T-helper 1 cell (primary cell): Measurements from ENCODE around the gene SESN3.
"Not testable (repeated sequence)": the region's sequence is repeated elsewhere in the genome, so short reads cannot be mapped to it uniquely, and the experiment has no call there.

Experiments
- DNase-seq, 5 donors: peaks; one replicate each; pipeline ENCODE4 v3.0.0-alpha.2; 2012 to 2020
- total RNA-seq, 4 donors: gene quantifications; one replicate each; lab custom pipeline; 2026; lab: John Stamatoyannopoulos, UW

Gene SESN3, protein sequence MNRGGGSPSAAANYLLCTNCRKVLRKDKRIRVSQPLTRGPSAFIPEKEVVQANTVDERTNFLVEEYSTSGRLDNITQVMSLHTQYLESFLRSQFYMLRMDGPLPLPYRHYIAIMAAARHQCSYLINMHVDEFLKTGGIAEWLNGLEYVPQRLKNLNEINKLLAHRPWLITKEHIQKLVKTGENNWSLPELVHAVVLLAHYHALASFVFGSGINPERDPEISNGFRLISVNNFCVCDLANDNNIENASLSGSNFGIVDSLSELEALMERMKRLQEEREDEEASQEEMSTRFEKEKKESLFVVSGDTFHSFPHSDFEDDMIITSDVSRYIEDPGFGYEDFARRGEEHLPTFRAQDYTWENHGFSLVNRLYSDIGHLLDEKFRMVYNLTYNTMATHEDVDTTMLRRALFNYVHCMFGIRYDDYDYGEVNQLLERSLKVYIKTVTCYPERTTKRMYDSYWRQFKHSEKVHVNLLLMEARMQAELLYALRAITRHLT
- total RNA-seq: 119 to 336 (median 158) reads per million in 4 donors

DNA sequence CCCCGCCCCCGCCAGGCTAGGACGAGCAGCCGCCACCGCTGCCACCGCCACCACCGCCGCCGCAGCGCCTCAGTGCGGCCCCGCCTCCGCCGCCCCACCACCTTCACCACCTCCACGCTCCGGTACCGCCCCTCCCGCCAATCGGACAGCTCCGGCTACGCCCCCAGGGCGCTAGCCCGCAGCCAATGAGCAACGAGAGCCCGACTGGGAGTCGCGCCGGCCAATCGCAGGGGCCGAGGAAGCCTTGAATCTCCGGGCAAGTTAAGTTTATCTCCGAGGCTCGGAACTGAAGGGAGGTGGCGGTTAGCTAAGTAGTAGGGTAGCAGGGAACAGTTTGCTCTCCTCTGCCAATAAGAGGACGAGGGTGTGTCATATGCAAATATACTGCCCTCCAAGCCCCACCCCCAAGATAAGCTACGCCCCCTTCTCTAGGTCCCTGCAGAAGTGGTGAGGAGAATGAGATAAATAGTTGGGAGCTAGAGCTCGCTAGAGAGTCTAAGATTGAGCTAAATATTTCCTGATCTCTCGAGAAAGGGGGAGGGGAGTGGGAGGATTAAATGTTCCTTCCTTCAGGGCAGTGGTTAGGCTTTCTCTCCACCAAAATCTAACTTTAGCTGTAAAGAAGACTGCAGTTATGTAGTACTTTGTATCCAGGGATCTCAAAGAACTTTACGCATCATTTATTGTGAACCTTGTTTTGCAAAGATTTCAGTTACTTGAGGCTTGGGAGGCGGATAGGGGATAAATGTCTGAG lies at the start of gene SESN3:
TSS of gene SESN3 (minus strand) at position 76 of the 754 bp plus-strand sequence. CDS start 342 bp downstream, outside the sequence.
- DNase-seq: peak; percentile 98 to 99 (median 98)

DNA sequence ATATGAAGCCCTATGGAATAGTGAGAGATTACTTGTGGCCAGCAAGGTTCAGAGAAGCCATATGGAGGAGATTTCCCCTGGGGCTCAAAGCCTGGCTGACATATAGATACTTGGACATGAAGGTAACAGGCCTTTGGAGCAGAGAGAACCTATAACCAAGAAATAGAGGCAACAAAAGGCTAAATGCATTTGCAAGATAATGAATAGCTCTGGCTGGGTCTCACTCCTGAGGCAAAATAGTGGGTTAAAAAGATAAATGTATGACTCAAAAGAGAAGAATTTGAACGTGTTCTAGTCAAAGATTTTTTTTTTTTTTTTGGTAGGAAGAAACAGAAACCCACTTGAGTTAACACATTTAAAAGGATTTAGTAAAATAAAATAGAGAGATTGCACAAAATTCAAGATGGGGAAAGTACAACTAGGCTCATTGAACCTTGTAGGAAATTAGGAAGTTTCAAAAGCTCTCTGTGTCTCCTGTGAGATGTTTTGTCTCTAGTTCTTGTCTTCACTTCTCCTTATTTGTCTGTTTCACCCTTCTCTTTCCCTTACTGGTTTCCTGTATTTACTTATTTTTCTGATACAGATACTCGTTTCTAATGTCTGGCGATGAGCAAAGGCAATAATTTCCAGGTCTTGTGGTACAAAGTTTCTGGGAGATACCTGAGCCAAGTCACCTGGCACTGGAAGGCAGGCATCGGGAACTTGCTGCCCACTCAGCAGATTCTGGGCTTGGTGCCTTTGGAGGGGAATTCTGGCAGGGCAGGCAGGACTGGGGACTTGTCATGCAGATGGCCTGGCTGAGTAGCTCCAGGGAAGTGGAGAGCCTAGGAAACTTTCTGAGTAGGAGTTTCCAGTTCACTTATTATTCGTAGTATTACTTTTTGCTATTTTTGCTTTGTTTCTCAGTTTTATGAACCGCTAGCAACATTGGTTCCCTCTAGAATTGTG lies 49.2 kb upstream of the SESN3 start:
- no peak for DNase-seq

DNA sequence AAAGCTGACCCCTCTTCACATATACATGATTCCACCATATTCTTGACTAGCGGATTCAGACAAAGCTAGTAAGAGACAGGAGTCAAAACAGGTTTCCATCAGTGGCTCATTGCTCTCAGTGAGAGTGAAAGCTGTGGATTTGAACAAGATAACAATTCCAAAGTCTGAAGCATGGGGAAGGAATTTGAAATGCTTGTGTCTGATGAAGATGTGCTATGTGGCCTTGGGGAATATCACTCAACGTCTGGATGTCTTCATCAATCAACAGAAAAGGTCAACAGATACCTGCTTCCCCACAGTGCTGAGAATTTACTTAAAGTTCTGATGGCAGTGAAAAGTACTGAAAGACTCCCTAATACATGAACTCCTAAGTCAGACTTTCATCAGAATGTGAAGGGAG lies 46.9 kb upstream of the SESN3 start:
- no peak for DNase-seq

DNA sequence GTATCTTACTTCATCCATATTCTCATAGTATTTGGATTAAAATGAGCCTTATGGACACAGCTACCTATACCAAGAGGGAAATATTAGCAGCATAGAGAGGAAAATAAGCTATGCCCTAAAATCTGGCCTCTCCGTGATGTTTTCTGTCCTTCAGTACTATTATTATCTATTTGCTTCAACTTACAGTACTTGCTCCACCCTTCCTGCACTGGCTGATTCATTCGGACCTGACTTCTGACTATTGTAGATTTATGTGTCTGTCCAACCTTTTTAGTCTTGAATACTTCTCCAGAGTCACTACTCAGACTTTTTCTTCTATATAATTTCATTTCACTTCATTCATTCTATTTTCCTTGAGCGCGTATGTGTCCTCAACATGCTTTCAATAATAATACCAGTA lies 45.1 kb upstream of the SESN3 start:
- DNase-seq: no peak

DNA sequence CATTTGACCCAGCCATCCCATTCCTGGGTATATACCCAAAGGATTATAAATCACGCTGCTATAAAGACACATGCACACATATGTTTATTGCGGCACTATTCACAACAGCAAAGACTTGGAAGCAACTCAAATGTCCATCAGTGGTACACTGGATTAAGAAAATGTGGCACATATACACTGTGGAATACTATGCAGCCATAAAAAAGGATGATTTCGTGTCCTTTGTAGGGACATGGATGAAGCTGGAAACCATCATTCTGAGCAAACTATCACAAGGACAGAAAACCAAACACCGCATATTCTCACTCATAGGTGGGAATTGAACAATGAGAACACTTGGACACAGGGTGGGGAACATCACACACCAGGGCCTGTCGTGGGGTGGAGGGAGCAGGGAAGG lies 42.6 kb upstream of the SESN3 start:
- DNase-seq: not testable (repeated sequence)

DNA sequence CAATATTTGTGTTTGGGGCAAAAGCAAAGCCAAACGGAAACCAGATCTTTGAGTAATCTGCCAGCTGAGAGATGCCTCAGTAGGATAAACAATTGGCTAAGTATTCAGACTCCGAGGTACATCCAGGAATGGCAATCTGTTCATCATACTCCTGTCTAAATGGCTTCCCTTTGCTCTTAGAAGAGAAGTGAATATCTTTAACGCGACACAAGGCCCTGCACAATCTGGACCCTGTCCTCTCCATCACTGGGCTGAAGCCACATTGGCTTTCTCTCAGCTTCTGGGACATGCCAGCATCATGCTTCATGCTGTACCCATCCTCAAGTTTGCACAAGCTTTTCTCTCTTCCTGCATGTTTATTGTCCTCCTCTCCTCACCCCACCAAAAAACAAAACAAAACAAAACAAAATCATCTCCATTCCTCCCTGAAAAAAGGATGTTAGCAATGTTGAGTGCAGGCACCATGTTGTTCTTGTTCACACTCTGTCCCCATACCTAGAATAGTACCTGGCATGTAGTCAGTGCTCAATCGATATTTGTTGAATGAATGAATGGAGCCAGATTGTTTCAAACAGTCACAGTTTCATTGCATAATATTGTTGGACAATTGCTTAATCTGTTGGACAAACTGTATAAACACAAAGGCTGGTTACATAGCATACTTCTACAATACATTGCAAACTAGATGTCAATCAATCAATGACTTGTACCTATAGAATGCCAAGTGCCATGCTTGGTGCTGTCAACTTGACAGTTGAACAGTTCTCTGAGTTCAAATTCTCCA lies 38.2 kb upstream of the SESN3 start:
- no peak for DNase-seq

DNA sequence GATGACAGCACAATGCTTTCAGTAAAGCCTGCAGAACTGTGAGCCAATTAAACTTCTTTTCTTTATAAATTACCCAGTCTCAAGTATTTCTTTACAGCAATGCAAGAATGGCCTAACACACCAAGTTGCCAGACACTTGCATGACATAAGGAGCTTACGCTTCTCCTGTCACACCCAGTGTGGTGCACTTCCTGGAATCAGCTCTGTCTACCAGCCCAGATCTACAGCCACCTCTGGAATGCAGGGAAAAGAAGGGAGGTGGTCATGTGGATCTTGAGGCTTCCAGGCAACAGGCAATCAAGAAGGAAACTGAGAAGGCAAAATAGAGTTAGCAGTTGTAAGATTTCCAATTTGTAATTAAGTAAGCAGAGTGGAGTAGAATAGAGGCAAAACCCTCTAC lies 37.4 kb upstream of the SESN3 start:
- DNase-seq: no peak

DNA sequence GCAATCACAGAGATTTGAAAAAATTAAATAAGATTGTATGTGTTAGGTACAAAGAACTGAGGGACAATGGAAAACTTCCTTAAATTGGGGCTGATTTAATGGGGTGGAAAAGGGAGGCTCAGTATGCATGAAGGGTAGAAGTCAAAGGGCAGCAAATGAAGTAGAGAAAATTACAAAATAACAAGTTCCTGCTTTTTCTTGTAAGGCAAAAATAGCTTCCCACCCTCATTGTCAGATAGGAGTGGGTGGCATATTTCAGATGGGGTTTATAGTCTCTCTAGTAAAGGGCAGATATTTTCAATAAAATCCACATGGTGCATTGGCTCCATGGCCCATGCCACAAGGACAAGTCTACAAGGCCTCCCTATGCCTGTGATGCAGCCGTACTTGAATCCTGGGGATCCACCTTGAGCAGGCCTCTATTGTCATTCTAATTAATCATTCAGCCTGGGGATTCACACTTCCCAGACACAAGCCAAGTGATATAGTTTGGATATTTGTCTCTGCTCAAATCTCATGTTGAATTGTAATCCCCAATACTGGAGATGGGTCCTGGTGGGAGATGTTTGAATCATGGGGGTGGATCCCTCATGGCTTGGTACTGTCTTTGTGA lies 36.7 kb upstream of the SESN3 start:
- no peak for DNase-seq

DNA sequence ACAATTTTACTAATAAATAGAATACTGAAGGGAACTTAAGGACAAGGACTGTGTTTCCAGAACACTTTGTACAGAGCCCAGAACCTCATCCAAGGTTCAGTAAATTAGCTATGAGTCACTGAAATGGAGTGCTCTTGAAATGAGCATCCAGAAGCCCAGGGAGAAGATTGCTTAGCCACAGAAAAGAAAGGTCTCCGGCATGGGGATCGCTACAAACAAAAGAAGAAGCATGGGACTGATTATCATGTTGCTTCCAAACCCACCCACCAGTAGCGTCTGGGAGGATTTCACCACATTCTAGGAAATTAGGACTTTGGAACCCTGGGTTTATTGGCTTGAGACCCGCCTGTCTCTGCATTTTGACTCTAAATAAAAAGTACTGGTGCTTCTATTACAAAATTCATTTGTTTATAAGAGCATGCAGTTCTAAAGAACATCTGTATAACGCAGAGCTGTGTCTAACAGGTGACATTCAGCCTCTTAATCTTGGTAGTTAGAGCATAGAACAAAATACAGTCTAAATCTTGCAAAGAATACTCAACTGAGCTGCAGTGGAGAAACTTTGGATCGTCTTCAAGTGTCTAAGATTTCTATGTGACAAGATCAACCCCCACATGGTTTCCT lies 35.9 kb upstream of the SESN3 start:
- DNase-seq: no peak

DNA sequence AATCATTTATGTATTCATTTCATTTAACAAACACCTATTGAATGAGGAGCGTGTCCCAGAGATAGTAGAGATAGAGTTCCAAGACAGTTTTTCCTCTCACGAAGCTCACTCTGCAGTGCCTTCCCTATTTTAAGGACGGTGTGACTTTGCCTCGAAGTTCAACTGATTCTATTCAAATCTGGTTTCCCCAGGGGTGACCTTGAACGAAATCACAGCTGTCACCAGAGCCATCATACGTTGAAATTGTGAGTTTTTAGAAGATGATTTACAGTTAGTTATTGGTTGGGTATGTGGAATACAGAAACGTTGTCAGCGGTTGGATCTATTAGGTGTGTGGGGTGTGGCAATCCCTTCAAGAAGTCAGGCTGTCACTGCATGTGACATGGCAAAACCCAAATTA lies 33.9 kb upstream of the SESN3 start:
- DNase-seq: no peak

DNA sequence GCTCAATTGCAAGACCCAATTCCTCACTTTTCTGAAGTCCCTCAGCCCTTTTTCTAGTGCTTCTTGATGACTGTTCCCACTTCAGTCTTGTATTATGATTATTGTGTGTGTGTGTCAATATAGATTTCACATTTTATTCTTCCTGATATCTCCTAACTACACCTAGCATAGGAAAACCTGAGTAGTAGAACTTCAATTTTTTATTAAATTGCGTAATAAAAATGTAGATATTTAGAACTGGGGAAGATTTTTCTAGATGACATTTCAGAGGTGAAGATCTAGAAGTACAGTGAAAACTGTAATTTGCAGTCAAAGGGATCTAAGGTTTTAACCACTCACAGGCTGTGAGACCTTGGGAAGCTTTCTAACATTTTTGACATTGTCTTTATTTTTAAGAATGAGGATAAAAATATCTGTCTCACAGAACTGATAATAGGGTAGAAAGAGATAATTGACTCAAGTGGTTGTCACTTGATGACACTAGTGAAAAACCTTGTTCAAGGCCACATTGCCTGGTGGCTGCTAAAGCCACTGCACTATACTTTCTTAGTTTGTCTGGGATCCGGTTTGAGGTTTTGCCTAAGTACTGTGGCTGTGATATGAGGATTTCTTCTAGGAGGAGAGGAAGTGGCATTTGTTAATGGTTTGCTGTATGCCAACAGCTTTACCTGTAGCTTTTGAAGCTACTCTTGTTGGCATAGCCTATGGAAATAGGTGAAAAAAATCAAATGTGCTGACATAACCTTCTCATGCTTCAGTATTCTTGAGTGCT lies 32.2 kb upstream of the SESN3 start:
- DNase-seq: peak in 1 of 5 donors; percentile 28

DNA sequence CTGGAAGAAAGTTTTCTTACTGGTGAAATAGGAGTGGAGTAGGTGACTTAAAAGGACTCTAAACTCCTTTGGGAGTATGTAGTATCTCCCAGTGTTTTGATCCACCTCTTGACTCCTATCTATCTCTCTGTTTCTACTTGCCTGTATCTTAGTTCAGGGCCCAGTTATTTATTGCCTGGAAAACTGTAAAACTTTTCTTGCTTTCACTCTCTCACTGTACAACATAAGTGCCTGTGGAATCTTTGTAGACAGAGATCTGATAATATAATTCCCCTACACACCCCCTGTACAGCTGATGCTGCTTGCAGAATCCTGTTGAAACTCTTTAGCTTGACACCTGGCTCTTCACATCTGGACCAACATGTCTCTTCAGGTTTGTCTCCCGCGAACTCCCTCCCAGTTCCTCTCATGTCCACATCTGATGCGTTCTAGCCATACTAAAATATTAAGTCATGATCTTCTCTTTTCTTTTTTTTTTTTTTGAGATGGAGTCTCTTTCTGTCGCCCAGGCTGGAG lies 26.5 kb upstream of the SESN3 start:
- DNase-seq: no peak

DNA sequence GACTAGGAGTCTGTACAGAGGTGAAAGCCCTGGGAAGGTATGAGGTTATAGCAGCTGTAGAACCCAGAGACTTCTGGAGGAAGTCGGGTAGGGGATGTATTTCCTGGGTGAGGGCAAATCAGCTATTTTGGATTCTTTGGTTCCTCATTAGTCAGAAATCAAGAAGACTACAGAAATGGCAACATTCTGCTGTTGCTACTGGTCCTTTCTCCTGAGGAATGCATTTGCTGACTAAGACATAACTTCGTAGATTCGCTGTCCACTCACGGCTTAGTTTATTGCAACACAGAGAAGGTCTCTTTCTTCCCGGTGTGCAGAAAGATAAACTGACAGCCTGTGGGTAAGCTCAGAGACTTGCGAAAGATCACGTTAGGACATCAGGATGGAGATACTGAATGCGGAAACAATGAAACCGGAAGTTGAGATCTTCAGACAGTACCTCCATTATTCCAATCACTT lies 25.3 kb upstream of the SESN3 start:
- peak in 1 of 5 donors; percentile 10 for DNase-seq

DNA sequence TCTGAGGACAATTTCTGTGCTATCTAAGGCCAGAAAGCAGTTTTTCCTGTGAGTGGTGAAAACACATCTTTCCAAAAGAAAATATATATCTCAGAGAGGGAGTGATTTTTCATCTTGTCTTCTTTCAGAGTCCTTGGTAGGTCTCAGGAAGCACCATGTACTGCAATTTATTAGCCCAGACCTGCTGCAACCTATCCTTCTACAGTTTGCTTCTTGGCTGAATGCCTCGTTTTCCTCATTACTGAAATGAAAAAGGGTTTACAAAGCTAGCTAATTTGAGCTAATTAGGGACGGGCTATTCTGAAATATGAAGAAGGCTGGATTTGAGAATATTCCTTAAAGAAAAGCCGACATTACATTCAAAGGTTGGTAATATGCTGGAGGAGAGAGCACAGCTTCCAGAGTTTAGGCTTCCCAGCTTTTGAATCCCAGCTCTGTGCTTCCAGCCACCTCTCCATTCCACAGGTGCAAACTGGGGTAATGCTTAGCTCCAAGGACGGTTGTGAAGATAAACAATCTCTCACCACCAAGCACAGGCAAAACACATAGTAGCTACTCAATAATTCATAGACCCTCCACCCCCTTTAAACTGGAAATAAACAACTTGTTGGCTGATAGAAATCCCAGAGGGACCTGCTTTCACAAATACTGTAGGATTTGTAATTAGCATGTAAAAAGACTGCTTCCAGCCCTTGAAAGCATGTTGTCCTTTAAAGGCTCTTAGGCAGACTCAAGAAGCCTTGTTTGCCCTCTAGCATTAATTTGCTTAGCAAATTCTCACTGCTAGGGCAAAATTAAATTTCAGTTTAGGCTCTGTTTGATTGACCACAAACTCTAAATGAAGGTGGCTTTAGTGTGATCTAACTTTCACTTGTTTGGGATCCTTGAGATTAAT lies 24.5 kb upstream of the SESN3 start:
- DNase-seq: no peak

DNA sequence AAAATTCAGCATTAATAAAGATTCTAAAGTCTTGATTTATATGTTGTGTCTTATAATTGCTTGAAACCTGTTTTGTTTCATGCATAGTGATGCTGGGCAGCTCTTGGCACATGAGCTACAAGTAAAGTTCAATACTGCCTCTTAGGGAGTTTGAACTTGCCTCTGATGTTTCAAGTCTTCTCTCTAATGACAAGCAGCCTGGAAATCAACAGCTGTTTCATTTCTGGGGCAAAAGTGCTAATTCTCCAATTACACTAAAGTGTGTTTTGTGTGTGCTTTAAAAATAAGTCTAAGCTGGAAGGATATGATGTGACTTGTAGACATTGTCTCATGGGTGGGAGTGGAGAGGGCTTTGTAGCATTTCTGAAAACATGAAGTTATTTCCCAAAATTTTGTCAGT lies 23.7 kb upstream of the SESN3 start:
- no peak for DNase-seq

DNA sequence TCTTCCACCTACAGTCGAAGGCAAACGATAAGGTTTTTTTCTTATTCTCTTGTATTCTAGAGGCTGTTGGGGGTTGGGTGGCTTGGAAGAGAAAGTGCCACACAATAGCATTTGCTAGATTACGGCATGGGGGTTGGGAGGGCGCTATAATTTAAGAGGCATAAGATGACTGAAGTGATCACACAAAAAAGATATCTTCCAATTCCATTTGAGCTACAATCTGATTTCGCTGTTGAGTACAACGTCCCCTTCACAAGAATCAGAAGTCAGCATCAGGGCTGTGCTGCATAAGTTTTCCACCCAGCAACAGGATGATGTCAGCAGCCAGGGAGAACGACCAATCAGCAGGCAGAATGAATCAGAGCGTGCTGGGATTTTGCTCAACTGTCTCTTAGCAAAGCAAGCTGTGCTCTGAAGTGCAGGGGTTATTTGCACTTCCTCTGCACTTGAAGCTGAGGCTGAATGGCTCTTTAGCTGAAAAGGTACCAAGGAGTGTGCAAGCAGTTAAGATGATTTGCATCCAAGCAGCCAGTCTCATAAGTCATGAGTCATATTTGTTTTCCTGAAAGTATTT lies 23.2 kb upstream of the SESN3 start:
- DNase-seq: peak; percentile 39 to 91 (median 61)

DNA sequence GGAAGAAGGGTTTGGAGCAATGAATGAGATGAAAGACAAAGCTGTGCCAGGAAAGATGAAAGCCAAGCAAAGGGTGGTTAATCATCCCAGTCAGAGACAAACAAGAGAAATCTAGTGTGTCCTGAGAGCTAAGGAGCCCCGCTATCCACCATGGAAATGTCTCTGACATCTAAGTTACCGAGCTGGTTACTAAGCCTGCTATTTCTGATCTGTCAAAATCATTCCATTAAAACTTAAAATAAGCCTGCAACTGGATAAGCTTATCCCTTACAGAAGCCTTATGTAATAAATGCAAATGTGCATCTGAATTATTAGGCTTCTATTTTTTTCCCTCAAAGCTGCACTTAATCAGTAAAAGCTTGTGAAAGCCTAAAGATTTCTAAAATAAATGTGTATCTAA lies 22.1 kb upstream of the SESN3 start:
- DNase-seq: no peak

DNA sequence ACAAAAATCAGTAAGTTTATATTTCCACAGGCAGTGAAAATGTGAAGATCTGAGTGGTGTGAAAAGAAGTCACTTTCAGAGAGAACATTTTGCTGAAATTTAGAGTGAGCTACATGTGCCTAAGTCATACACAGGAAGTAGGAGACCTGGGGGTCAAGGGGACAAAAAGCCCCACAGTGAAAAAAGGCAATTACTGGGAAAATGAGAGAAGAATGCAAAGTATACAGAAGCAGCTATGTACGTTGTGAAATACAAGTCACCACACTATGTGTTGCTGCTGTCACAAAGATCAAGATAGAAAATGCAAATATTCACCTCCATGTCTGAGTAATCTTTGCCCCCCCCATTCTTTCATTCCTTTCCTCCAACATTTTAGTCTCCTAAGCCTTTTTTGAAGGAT lies 21.6 kb upstream of the SESN3 start:
- DNase-seq: no peak
